Esophagus muscularis mucosa (tissue), 4 donors: ENCODE measurements around the gene ECE1. TPM values are rescaled to one million over a fixed set of nuclear protein-coding genes. Genes with fewer than 3 reads are reported as not detected.

Experiments
- DNase-seq: peaks from one replicate; pipeline ENCODE4 v3.0.0-alpha.2; 2017; ENCODE audit errors: extremely low spot score
- H3K27ac ChIP-seq, 4 donors: fragments of 200-600 bp; sonication (generic); replicated peaks in 1 of 4; 1 replicate in 3 of 4; 2 replicates in 1 of 4; pipeline ENCODE4 v1.5.1; 2016 to 2019; ENCODE audit warnings: mild to moderate bottlenecking in 1 of 4
- H3K27me3 ChIP-seq, 4 donors: fragments of 200-600 bp; sonication (generic); one replicate each; pipeline versions ENCODE4 v1.5.1 to v1.6.0; 2016 to 2019
- H3K36me3 ChIP-seq, 4 donors: fragments of 200-600 bp; sonication (generic); one replicate each; pipeline ENCODE4 v1.5.1; 2016 to 2019
- H3K4me1 ChIP-seq, 4 donors: fragments of 200-600 bp; sonication (generic); one replicate each; pipeline ENCODE4 v1.5.1; 2016 to 2019
- H3K4me3 ChIP-seq, 4 donors: fragments of 200-600 bp; sonication (generic); 1 replicate in 2 of 4; 2 replicates in 2 of 4; pipeline ENCODE4 v1.5.1; 2016 to 2019; ENCODE audit warnings: mild to moderate bottlenecking in 4 of 4, moderate library complexity in 1 of 4
- H3K9me3 ChIP-seq, 4 donors: fragments of 200-600 bp; sonication (generic); 1 replicate in 3 of 4; 2 replicates in 1 of 4; pipeline ENCODE4 v1.5.1; 2016 to 2019
- CTCF ChIP-seq, 3 experiments: fragments of 200-600 bp in 2 of 3; fragments of 450-650 bp in 1 of 3; sonication (generic) in 2 of 3; IDR thresholded peaks; one replicate each; pipeline ENCODE4 v1.5.1; 2017 to 2019; ENCODE audit warnings: antibody characterized with exemption in 3 of 3, mild to moderate bottlenecking in 2 of 3, moderate library complexity in 1 of 3
- EP300 ChIP-seq: sonication (generic); formaldehyde crosslinking; IDR thresholded peaks from one replicate; pipeline ENCODE4 v1.6.1; 2017; ENCODE audit warnings: antibody characterized with exemption
- POLR2A ChIP-seq: fragments of 450-650 bp; IDR thresholded peaks from one replicate; pipeline ENCODE4 v1.6.1; 2017; ENCODE audit warnings: antibody characterized with exemption, moderate library complexity, mild to moderate bottlenecking, low read depth
- POLR2AphosphoS5 ChIP-seq, 2 donors: sonication (generic); formaldehyde crosslinking; IDR thresholded peaks; one replicate each; pipeline ENCODE4 v1.6.1; 2017; ENCODE audit warnings: antibody characterized with exemption in 2 of 2
- WGBS: methylation state at CpG from one replicate; pipeline ENCODE4 v1.1.5; 2018; 5-methylcytosine and 5-hydroxymethylcytosine counted together
- intact Hi-C: fragments of 100-400 bp; cut with DNase I; formaldehyde crosslinking; loops from one replicate; pipeline ENCODE4 v1.15.1; 2023
- total RNA-seq, 4 donors: library from RNA; depleted of rRNA; stranded (reverse); fragments of >200 nt; gene quantifications; one replicate each; pipeline versions ENCODE4 v1.1.0 to v1.2.1, GENCODE V29; 2016

The ECE1 gene
- total RNA-seq, 4 donors from 2014 or later, result 53.6 to 101 (median 80.7) TPM

DNA sequence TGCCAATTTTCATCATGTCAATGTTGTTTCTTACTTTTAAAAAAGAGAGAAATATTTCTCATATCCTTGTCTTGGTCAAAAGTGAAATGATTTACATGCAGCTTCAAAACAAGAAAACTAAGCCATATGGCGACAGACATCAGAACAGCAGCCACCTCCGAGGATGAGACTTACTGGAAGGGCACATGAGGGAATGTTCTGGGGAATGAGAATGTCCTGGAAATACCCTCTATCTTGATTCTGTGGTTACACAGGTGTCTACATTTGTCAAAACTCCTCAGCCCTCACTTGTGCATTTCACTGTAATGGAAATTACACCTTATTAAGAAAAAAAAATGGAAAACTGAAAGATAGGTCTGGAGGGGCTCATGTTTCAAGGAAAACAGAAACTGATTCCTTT, 14.2 kb upstream of the ECE1 start:
- no peak for TF ChIP-seq POLR2AphosphoS5 (IDR thresholded peaks at IDR 0.05)
- TF ChIP-seq EP300, result no peak
- no peak for TF ChIP-seq POLR2A
- TF ChIP-seq CTCF (IDR thresholded peaks at IDR 0.05), result no peak
- H3K4me3 ChIP-seq, result no peak overlapping the region
- peaks cover 46 to 85% (median 75%) of the 10 kb centered on the region in 4 donors for H3K4me1 ChIP-seq
- 81% methylated on average over 2 of the region's 2 CpGs for WGBS
- intact Hi-C loops, result loop anchor here (5.0 kb wide), 1 partner anchor 63 kb away; no protein-coding TSS in a partner anchor
- H3K9me3 ChIP-seq, result no peaks in the 10 kb centered on the region
- H3K36me3 ChIP-seq, result no peaks in the 10 kb centered on the region
- H3K27me3 ChIP-seq, result peaks cover 0 to 6% (median 0%) of the 10 kb centered on the region in 4 donors
- H3K27ac ChIP-seq, result peak overlapping the region in 1 of 4 donors; percentile 15
- no peak for DNase-seq

- intact Hi-C loops, result loop anchor here (5.0 kb wide), 1 partner anchor 64 kb away; no protein-coding TSS in a partner anchor
Measured at GRCh38 chr1:21302747-21303715, 12.8 kb upstream of the ECE1 start.

DNA sequence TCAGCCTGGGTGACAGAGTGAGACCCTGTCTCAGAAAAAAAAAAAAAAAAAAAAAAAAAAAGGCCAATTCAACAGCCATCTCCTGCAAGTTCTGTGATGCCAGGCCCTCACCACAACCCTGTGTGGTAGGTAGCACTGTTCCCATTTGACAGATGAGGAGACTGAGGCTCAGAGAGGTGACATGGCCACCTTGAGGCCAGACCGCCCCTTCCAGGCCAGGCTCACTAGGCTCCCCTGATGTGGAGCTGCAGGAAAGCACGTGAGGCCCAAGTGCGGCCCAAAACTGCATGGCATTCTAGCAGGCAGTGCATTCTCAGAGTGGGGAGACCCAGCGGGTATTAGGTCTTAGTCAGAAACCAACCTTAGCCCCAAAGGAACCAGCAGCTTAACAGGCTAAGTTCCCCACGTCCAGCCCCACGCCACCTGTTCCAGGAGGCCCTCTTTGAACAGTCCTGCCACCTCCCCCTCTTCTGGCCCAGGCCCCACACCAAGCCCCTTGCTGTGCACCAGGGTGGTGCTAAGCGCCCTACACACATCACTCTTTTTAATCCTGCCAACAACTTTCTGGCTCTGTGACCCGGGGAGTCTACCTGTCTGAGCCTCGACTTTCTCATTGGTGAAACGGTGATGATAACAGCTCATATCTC, 11.7 kb upstream of the ECE1 start:
- H3K27me3 ChIP-seq, result peaks cover 0 to 6% (median 0%) of the 10 kb centered on the region in 4 donors
- H3K27ac ChIP-seq, result no peak overlapping the region
- no peaks in the 10 kb centered on the region for H3K9me3 ChIP-seq
- WGBS, result 76% methylated on average over 9 of the region's 10 CpGs
- peaks cover 0 to 8% (median 0%) of the 10 kb centered on the region in 4 donors for H3K36me3 ChIP-seq
- peaks cover 36 to 79% (median 64%) of the 10 kb centered on the region in 4 donors for H3K4me1 ChIP-seq
- no peak for DNase-seq
- intact Hi-C loops, result loop anchor here (5.0 kb wide), 1 partner anchor 65 kb away; no protein-coding TSS in a partner anchor
- TF ChIP-seq CTCF (IDR thresholded peaks at IDR 0.05) (no peak), EP300 (no peak), POLR2AphosphoS5 (IDR thresholded peaks at IDR 0.05) (no peak), POLR2A (no peak)
- no peak overlapping the region for H3K4me3 ChIP-seq

More at GRCh38 chr1:21302747-21303715, 12.8 kb upstream of the ECE1 start:
- Histone ChIP-seq H3K27me3 (peaks cover 0 to 6% (median 0%) of the 10 kb centered on the region in 4 donors), H3K27ac (peak overlapping the region in 1 of 4 donors; percentile 9), H3K36me3 (peaks cover 0 to 7% (median 0%) of the 10 kb centered on the region in 4 donors), H3K4me1 (peaks cover 44 to 85% (median 73%) of the 10 kb centered on the region in 4 donors), H3K4me3 (no peak overlapping the region), H3K9me3 (no peaks in the 10 kb centered on the region)
- DNase-seq, result no peak
- WGBS, result 52% methylated on average over 10 of the region's 11 CpGs
- no peak for TF ChIP-seq EP300
- no peak for TF ChIP-seq POLR2A
- TF ChIP-seq POLR2AphosphoS5 (IDR thresholded peaks at IDR 0.05), result no peak
- peak; percentile 32 to 40 (median 33) for TF ChIP-seq CTCF (IDR thresholded peaks at IDR 0.05)

DNA sequence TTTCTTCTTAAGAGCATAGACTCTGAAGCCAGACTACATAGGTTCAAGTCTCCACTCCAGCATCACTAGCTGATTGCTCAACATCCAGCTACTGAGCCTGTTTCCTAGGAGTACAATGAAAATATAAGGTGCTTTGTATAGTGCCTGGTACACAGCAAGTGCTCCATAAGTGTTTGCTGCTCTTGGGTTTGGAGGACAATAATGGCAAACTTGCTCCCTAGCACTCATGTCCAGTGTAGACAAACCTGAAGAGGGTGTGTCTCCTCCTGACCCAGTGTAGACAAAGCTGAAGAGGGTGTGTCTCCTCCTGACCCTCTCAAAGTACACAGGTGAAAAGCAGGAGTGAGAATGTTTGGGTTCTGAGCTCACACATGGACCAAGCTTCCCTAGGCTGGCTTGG, 10.5 kb upstream of the ECE1 start:
- Histone ChIP-seq H3K4me1 (peaks cover 39 to 79% (median 66%) of the 10 kb centered on the region in 4 donors), H3K27ac (no peak overlapping the region), H3K27me3 (peaks cover 0 to 6% (median 0%) of the 10 kb centered on the region in 4 donors), H3K4me3 (no peak overlapping the region), H3K36me3 (peaks cover 0 to 8% (median 0%) of the 10 kb centered on the region in 4 donors), H3K9me3 (no peaks in the 10 kb centered on the region)
- DNase-seq, result no peak
- TF ChIP-seq POLR2AphosphoS5 (IDR thresholded peaks at IDR 0.05), result no peak
- no peak for TF ChIP-seq POLR2A
- no peak for TF ChIP-seq CTCF (IDR thresholded peaks at IDR 0.05)
- TF ChIP-seq EP300, result no peak
- intact Hi-C loops, result loop anchor here (5.0 kb wide), 1 partner anchor 67 kb away; no protein-coding TSS in a partner anchor
